Liver (tissue), 9 donors: ENCODE results near the gene FEZF2. TPM values are rescaled to one million over a fixed set of nuclear protein-coding genes. Genes with fewer than 3 reads are reported as not detected.

Source experiments
- DNase-seq: peaks from one replicate; pipeline ENCODE4 v3.0.0-alpha.2; 2017; ENCODE audit warnings: low spot score
- H3K27ac ChIP-seq, 2 donors: one replicate each; pipeline ENCODE4 v1.7.0; 2013; ENCODE audit warnings: inconsistent platforms in 2 of 2, low read length in 2 of 2, control low read depth in 1 of 2, low read depth in 1 of 2, mild to moderate bottlenecking in 1 of 2
- H3K27me3 ChIP-seq, 4 donors: one replicate each; pipeline versions ENCODE4 v1.6.1 to v1.7.0; 2013; ENCODE audit warnings: low read length in 3 of 4, inconsistent platforms in 1 of 4, mild to moderate bottlenecking in 1 of 4, moderate library complexity in 1 of 4; ENCODE audit not compliant: control insufficient read depth in 4 of 4, insufficient read depth in 4 of 4
- H3K36me3 ChIP-seq, 4 donors: one replicate each; pipeline versions ENCODE4 v1.6.1 to v1.7.0; 2013; ENCODE audit warnings: low read length in 3 of 4, mild to moderate bottlenecking in 3 of 4, low read depth in 1 of 4, moderate library complexity in 1 of 4; ENCODE audit not compliant: control insufficient read depth in 4 of 4, insufficient read depth in 3 of 4
- H3K4me1 ChIP-seq, 4 donors: one replicate each; pipeline versions ENCODE4 v1.6.1 to v1.7.0; 2013; ENCODE audit warnings: low read length in 3 of 4, mild to moderate bottlenecking in 3 of 4, moderate library complexity in 1 of 4; ENCODE audit not compliant: control insufficient read depth in 4 of 4, insufficient read depth in 4 of 4
- H3K4me3 ChIP-seq, 3 donors: one replicate each; pipeline versions ENCODE4 v1.6.1 to v1.7.0; 2013; ENCODE audit warnings: low read length in 3 of 3, control low read depth in 1 of 3, low read depth in 1 of 3, mild to moderate bottlenecking in 1 of 3
- H3K9ac ChIP-seq, 2 donors: one replicate each; pipeline ENCODE4 v1.7.0; 2013; ENCODE audit warnings: low read length in 2 of 2, mild to moderate bottlenecking in 2 of 2, moderate library complexity in 2 of 2, control low read depth in 1 of 2, low read depth in 1 of 2
- H3K9me3 ChIP-seq, 4 donors: one replicate each; pipeline versions ENCODE4 v1.6.1 to v1.7.0; 2013; ENCODE audit warnings: low read length in 3 of 4; ENCODE audit not compliant: control insufficient read depth in 4 of 4
- CTCF ChIP-seq: fragments of 150-350 bp; IDR thresholded peaks from 2 replicates; pipeline ENCODE4 v1.5.1; 2017; ENCODE audit warnings: improper control_type of control experiment, low read depth, low read length; ENCODE audit not compliant: missing input control
- EGR1 ChIP-seq, 2 donors: IDR thresholded peaks; 2 replicates each; pipeline ENCODE4 v1.6.1; 2016 to 2018; ENCODE audit warnings: antibody characterized with exemption in 2 of 2, low read depth in 2 of 2
- FOXA1 ChIP-seq: IDR thresholded peaks from 2 replicates; pipeline ENCODE4 v1.6.1; 2016; ENCODE audit warnings: antibody characterized with exemption
- FOXA2 ChIP-seq: IDR thresholded peaks from 2 replicates; pipeline ENCODE4 v1.6.1; 2016; ENCODE audit warnings: antibody characterized with exemption
- GABPA ChIP-seq, 2 donors: IDR thresholded peaks in 1 of 2; conservative IDR thresholded peaks in 1 of 2; 2 replicates each; pipeline ENCODE4 v1.6.1; 2016; ENCODE audit warnings: antibody characterized with exemption in 2 of 2, mild to moderate bottlenecking in 1 of 2, moderate library complexity in 1 of 2
- HNF4A ChIP-seq, 2 donors: conservative IDR thresholded peaks; 2 replicates each; pipeline ENCODE4 v1.6.1; 2016; ENCODE audit warnings: antibody characterized with exemption in 2 of 2, mild to moderate bottlenecking in 2 of 2
- HNF4G ChIP-seq: IDR thresholded peaks from 2 replicates; pipeline ENCODE4 v1.6.1; 2016; ENCODE audit warnings: antibody characterized with exemption
- JUND ChIP-seq, 2 donors: IDR thresholded peaks; 2 replicates each; pipeline ENCODE4 v1.6.1; 2016; ENCODE audit warnings: antibody characterized with exemption in 2 of 2
- RAD21 ChIP-seq, 2 donors: IDR thresholded peaks; 2 replicates each; pipeline ENCODE4 v1.6.1; 2016; ENCODE audit warnings: antibody characterized with exemption in 2 of 2, mild to moderate bottlenecking in 2 of 2
- RXRA ChIP-seq, 2 donors: IDR thresholded peaks; 2 replicates each; pipeline ENCODE4 v1.6.1; 2017 to 2018; ENCODE audit warnings: antibody characterized with exemption in 2 of 2, mild to moderate bottlenecking in 1 of 2
- SP1 ChIP-seq: IDR thresholded peaks from 2 replicates; pipeline ENCODE4 v1.6.1; 2018; ENCODE audit warnings: antibody characterized with exemption, mild to moderate bottlenecking
- TAF1 ChIP-seq: conservative IDR thresholded peaks from 2 replicates; pipeline ENCODE4 v1.6.1; 2016; ENCODE audit warnings: antibody characterized with exemption, mild to moderate bottlenecking
- YY1 ChIP-seq: IDR thresholded peaks from 2 replicates; pipeline ENCODE4 v1.6.1; 2016; ENCODE audit warnings: antibody characterized with exemption, mild to moderate bottlenecking
- whole genome bisulfite sequencing: extraction: QIAGEN DNeasy Blood & Tissue Kit; methylation state at CpG from one replicate; pipeline ENCODE4 v1.1.7; 2013; 5-methylcytosine and 5-hydroxymethylcytosine counted together
- polyA plus RNA-seq, 2 donors: library from polyadenylated mRNA; stranded (reverse) in 1 of 2; unstranded in 1 of 2; fragments of 200-250 nt in 1 of 2; fragments of >200 nt in 1 of 2; fragmentation: Nextera tagmentation in 1 of 2; extraction: Ambion mirVana in 1 of 2; gene quantifications; one replicate each; pipeline versions ENCODE4 v1.2.1 to v1.2.3, GENCODE V29; 2013 to 2015
- total RNA-seq, 2 donors: library from RNA; depleted of rRNA; stranded (reverse); fragments of >200 nt; gene quantifications; one replicate each; pipeline ENCODE4 v1.2.3, GENCODE V29; 2014
- TF ChIP-seq, protein P1 (sequence below): IDR thresholded peaks from 2 replicates; pipeline ENCODE4 v1.6.1; 2016; ENCODE audit warnings: antibody characterized with exemption, mild to moderate bottlenecking
- TF ChIP-seq, protein P2 (sequence below): IDR thresholded peaks from 2 replicates; pipeline ENCODE4 v1.6.1; 2016; ENCODE audit warnings: antibody characterized with exemption
- donor health status: healthy.
- donor health status: healthy.
- donor health status: healthy.
- donor health status: healthy.
- donor health status: healthy.

Gene FEZF2
- total and polyA plus RNA-seq, 4 donors, result not detected

DNA sequence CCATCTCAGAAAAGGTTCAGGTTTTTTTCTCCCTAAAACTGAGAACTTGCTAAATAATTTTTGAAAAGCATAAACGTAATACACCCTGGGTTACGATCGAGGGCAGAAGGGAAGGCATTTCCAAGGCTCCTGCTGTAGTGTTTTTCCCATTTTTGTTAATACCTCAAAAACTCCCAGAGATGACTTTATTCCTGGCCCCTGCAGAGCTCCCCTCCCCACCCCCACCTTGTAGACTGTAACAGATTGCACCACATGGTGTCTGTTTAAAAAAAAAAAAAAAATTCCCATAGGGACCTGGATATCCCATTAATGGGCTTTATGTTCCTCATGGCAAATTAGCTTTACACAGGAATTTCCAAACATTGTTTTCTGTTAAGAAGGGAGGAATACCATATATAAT, 38.2 kb downstream of the FEZF2 start:
- H3K9ac ChIP-seq, result no peak overlapping the region
- no peaks in the 10 kb centered on the region for H3K4me1 ChIP-seq
- no peak for DNase-seq
- no peak overlapping the region for H3K4me3 ChIP-seq
- no peaks in the 10 kb centered on the region for H3K36me3 ChIP-seq
- 86% methylated on average over 3 of the region's 3 CpGs for WGBS
- H3K27me3 ChIP-seq, result no peaks in the 10 kb centered on the region
- TF ChIP-seq FOXA1, result no peak
- no peak for TF ChIP-seq TAF1
- TF ChIP-seq RXRA (IDR thresholded peaks at IDR 0.05), result no peak
- TF ChIP-seq, protein P1, sequence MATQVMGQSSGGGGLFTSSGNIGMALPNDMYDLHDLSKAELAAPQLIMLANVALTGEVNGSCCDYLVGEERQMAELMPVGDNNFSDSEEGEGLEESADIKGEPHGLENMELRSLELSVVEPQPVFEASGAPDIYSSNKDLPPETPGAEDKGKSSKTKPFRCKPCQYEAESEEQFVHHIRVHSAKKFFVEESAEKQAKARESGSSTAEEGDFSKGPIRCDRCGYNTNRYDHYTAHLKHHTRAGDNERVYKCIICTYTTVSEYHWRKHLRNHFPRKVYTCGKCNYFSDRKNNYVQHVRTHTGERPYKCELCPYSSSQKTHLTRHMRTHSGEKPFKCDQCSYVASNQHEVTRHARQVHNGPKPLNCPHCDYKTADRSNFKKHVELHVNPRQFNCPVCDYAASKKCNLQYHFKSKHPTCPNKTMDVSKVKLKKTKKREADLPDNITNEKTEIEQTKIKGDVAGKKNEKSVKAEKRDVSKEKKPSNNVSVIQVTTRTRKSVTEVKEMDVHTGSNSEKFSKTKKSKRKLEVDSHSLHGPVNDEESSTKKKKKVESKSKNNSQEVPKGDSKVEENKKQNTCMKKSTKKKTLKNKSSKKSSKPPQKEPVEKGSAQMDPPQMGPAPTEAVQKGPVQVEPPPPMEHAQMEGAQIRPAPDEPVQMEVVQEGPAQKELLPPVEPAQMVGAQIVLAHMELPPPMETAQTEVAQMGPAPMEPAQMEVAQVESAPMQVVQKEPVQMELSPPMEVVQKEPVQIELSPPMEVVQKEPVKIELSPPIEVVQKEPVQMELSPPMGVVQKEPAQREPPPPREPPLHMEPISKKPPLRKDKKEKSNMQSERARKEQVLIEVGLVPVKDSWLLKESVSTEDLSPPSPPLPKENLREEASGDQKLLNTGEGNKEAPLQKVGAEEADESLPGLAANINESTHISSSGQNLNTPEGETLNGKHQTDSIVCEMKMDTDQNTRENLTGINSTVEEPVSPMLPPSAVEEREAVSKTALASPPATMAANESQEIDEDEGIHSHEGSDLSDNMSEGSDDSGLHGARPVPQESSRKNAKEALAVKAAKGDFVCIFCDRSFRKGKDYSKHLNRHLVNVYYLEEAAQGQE, result no peak
- TF ChIP-seq HNF4G, result no peak
- no peak for TF ChIP-seq FOXA2
- no peak for TF ChIP-seq YY1
- no peak for TF ChIP-seq SP1
- no peak for TF ChIP-seq JUND (IDR thresholded peaks at IDR 0.05)
- no peak for TF ChIP-seq HNF4A (conservative IDR thresholded peaks at IDR 0.05)
- no peak for TF ChIP-seq GABPA (IDR thresholded peaks at IDR 0.05 in 1 of 2, conservative IDR thresholded peaks at IDR 0.05 in 1 of 2)
- TF ChIP-seq, protein P2, sequence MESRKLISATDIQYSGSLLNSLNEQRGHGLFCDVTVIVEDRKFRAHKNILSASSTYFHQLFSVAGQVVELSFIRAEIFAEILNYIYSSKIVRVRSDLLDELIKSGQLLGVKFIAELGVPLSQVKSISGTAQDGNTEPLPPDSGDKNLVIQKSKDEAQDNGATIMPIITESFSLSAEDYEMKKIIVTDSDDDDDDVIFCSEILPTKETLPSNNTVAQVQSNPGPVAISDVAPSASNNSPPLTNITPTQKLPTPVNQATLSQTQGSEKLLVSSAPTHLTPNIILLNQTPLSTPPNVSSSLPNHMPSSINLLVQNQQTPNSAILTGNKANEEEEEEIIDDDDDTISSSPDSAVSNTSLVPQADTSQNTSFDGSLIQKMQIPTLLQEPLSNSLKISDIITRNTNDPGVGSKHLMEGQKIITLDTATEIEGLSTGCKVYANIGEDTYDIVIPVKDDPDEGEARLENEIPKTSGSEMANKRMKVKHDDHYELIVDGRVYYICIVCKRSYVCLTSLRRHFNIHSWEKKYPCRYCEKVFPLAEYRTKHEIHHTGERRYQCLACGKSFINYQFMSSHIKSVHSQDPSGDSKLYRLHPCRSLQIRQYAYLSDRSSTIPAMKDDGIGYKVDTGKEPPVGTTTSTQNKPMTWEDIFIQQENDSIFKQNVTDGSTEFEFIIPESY, result no peak
- TF ChIP-seq CTCF, result no peak
- no peaks in the 10 kb centered on the region for H3K9me3 ChIP-seq
- no peak overlapping the region for H3K27ac ChIP-seq

DNA sequence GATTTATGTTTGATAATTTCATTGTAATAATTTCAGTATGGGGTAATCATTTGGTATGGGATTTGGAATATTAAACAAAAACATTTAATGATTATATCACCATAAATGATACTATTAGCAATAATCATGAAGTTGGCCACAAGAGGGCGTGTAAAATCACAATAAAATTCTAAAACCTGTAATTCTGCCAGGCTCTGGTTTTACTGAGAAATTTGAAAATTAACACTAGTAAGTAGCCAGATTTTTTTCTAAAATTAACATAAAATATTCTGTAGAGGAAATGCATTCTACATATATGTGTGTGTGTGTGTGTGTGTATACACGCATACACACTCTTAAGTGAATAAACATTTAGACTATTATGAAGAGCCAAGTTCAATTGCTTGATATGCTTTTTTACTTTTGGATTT, 40.5 kb downstream of the FEZF2 start:
- Histone ChIP-seq H3K4me3 (no peak overlapping the region), H3K27ac (no peak overlapping the region), H3K27me3 (no peaks in the 10 kb centered on the region), H3K4me1 (no peaks in the 10 kb centered on the region), H3K9ac (no peak overlapping the region), H3K9me3 (no peaks in the 10 kb centered on the region), H3K36me3 (no peaks in the 10 kb centered on the region)
- no peak for DNase-seq
- WGBS, result 43% methylated on average over 2 of the region's 2 CpGs
- peak; percentile 46 for TF ChIP-seq CTCF
- no peak for TF ChIP-seq EGR1 (IDR thresholded peaks at IDR 0.05; ENCODE audit: low read depth in 2 of 2)
- peak; percentile 69 to 70 for TF ChIP-seq RAD21 (IDR thresholded peaks at IDR 0.05)
